GM21447 (cell line): ENCODE data around the gene IL1RAP.
A peak's percentile ranks its signal among the peaks of the same experiment; 100 is the strongest.

ENCODE experiments used
- ATAC-seq: cut with Tn5 transposase; IDR thresholded peaks from one replicate; pipeline ENCODE4 v1.9.1; 2021; ENCODE audit not compliant: unreplicated experiment

The IL1RAP gene

DNA sequence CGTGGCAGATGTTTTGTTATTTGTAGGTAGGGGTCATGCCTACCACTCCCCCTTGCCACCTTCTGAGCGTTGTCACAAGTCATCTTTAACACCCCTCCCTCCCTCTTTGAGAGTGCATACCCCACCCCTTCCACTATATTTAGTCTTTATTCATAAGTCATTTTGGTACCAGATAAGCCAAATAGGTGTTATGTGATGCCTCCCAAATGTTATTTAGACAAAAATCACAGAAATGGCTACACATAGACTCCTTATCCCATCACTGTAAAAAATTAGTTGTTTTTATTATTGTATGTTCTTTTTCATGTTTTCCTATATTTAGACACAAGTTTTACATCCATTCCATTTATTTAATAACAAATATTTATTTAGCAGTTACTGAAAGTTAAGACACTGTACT lies 93.1 kb downstream of the IL1RAP start:
- no peak for ATAC-seq

DNA sequence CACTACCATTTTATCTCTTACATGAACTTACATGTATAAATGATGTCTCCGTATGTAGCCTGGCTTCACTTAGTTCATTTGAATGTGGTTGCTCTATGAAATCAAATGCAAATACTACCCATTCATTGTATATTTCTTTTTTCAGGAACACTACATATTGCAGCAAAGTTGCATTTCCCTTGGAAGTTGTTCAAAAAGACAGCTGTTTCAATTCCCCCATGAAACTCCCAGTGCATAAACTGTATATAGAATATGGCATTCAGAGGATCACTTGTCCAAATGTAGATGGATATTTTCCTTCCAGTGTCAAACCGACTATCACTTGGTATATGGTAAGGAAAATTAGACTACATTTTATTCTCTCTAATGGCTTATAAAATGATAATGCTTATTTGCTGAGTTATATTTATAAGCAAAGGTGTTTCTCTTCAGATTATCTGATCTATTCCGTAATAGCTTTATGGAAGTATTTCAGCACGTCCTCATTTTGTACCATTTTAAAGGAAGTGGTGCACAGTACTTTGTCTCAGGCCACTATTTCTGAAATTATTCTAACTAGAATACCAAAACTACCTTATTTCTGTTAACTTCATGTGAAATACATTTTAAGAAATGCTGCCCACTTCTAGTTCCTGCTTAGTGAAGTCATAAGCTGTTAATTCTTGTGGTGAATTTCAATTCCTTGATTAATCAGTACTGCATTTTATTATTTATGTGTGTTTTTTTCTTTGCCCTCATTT lies 95.1 kb downstream of the IL1RAP start:
- no peak for ATAC-seq

- no peak for ATAC-seq
Observed at GRCh38 chr3:190614226-190615059, 100.6 kb downstream of the IL1RAP start.

DNA sequence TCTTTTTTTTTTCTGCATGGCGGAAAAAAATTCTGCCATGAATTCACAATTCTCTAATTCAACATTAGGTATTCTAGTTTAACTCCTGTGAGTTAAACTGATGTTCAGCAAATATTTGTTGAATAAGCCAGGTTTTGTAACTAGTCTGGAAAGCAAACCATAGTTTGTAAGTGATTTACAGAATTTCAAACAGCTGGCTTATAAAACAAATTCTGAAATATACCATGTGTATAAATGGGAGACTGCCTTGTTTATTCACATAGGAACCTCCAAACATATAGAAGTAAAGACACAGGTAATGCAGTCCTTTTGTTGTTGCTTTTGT lies 101.1 kb downstream of the IL1RAP start:
- no peak for ATAC-seq

GRCh38 chr3:190615607-190616006 lies 101.7 kb downstream of the IL1RAP start:
- ATAC-seq = no peak

DNA sequence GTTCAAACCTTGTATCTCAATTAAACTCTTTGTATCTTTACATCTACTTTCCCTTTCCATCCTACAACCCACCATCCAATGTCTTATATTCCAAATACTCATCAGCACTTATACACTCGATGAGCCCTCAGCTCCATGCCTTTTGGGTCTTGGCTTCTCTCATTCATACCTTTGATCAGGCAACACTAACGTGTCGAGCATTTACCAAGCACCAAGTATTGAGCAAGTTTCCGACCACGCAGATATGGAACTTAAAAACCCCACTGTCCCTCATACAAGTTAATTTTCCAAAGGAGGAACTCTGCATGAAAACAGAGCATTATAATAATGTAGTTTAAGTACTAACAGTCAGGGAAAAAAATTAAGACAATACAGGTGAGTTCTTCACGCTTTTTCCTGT lies 102.8 kb downstream of the IL1RAP start:
- ATAC-seq = no peak

DNA sequence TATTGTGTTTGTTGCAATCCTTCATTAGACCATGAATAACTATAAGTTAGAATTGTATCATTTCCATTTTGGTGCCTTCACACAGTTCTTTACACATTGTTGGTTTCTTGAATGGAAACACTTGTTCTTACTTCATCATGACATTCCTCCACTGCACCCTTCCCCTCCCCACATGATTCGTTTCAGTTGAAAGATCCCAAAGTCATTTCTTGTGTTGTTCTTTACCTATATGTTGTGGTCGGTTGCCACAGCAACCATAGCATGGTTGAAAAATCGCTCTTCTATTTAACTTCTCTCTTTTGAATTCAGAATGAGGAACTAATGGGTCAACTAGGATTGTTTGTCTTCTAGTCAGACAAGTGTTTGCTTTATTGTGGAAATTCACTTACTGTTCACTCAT lies 103.3 kb downstream of the IL1RAP start:
- peak; percentile 77 for ATAC-seq

GRCh38 chr3:190618330-190619030 lies 104.6 kb downstream of the IL1RAP start:
- ATAC-seq = peak; percentile 57

DNA sequence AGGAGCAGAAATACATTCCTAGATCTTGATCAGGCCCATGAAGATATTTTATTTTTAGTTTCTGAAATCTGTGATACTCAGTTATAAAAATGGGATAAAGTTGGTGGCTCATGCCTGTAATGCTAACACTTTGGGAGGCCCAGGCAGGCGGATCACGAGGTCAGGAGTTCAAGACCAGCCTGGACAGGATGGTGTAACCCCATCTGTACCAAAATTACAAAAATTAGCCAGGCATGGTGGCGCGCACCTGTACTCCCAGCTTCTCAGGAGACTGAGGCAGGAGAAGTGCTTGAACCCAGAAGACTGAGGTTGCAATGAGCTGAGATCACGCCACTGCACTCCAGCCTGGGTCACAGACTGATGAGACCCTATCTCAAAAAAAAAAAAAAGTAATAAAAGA lies 105.5 kb downstream of the IL1RAP start:
- ATAC-seq = no peak

- no peak for ATAC-seq
Observed at GRCh38 chr3:190619761-190620160, 105.9 kb downstream of the IL1RAP start.

- ATAC-seq = no peak
Observed at GRCh38 chr3:190620886-190621608, 107.2 kb downstream of the IL1RAP start.

GRCh38 chr3:190621927-190622326 lies 108.0 kb downstream of the IL1RAP start:
- no peak for ATAC-seq

GRCh38 chr3:190624282-190624681 lies 110.4 kb downstream of the IL1RAP start:
- ATAC-seq = no peak

- ATAC-seq = no peak
Observed at GRCh38 chr3:190626951-190627620, 113.2 kb downstream of the IL1RAP start.

GRCh38 chr3:190629088-190629487 lies 115.2 kb downstream of the IL1RAP start:
- no peak for ATAC-seq

GRCh38 chr3:190631295-190631694 lies 117.4 kb downstream of the IL1RAP start:
- ATAC-seq = no peak

GRCh38 chr3:190641564-190641963 lies 127.7 kb downstream of the IL1RAP start:
- ATAC-seq = no peak

DNA sequence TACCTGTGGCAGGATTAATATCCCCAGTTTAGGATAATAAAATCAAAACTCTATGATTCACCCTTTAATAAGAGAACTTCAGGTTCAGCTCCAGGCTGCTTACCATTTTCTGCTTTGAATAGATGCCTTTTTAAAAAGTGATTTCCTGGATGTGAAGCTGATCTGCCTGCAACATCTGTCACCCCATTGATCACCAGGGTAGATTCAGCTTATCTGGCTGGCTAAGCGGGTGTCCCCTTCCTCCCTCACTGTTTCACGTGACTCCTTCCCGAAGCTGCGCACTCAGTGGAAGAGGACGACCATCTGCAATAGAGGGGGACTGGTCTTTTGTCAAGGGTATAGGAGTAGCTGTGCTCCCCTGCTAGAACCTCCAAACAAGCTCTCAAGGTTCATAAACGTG lies 128.1 kb downstream of the IL1RAP start:
- no peak for ATAC-seq

- ATAC-seq = no peak
Observed at GRCh38 chr3:190644035-190644434, 130.2 kb downstream of the IL1RAP start.

DNA sequence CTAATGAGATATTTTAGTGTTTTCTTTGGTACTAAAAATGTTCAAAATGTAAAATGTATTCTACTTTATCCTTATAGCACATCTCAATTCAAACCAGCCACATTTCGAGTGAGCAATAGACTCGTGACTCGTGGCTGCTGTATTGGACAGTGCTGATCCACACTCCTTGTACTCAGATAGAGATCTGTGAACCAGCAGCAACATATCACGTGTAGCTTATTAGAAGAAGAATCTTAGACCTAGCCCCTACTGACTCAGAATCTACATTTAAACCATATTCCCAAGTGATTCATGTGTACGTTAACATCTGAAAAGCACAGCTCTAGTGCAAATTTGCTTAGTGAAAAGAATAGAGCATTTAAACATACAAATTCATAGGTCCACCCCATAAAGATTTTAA lies 130.9 kb downstream of the IL1RAP start:
- ATAC-seq = no peak
